Measurements from ENCODE around the gene RGS6.

- TF ChIP-seq CTCF (IDR thresholded peaks at IDR 0.05; ENCODE audit: low read depth, low read length, poor library complexity, severe bottlenecking) = no peak
- TF ChIP-seq EZH2phosphoT487 (IDR thresholded peaks at IDR 0.05; ENCODE audit: borderline replicate concordance, low read length) = no peak
Measured at GRCh38 chr14:72070458-72070857, 138.2 kb downstream of the RGS6 start.

Measured in DOHH2 (cell line).